ACC112 (cell line): Measurements from ENCODE around the gene CFAP54.

ENCODE experiments used
- H2AFZ ChIP-seq: fragments of 200-600 bp; sonication (generic); one replicate; pipeline ENCODE4 v1.6.0; 2017; ENCODE audit warnings: antibody characterized with exemption, low read length; ENCODE audit not compliant: unreplicated experiment
- H3K27ac ChIP-seq: fragments of 200-600 bp; sonication (generic); 2 replicates; pipeline ENCODE4 v1.5.1; 2014; ENCODE audit warnings: low read depth, mild to moderate bottlenecking, antibody characterized with exemption, low read length, moderate library complexity
- H3K27me3 ChIP-seq: fragments of 200-600 bp; sonication (generic); 2 replicates; pipeline ENCODE4 v1.6.1; 2014; ENCODE audit warnings: mild to moderate bottlenecking, antibody characterized with exemption, low read length, moderate library complexity, mixed read lengths; ENCODE audit not compliant: insufficient read depth
- H3K36me3 ChIP-seq: fragments of 200-600 bp; sonication (generic); 2 replicates; pipeline ENCODE4 v1.6.1; 2016; ENCODE audit warnings: mild to moderate bottlenecking, antibody characterized with exemption, low read length, moderate library complexity, mixed read lengths; ENCODE audit not compliant: insufficient read depth
- H3K4me1 ChIP-seq: fragments of 200-600 bp; sonication (generic); one replicate; pipeline ENCODE4 v1.6.1; 2016; ENCODE audit warnings: low read length, mixed read lengths; ENCODE audit not compliant: insufficient read depth, unreplicated experiment, control insufficient read depth
- H3K4me3 ChIP-seq: fragments of 200-600 bp; sonication (generic); 2 replicates; pipeline ENCODE4 v1.5.1; 2014; ENCODE audit warnings: mild to moderate bottlenecking, low read depth, low read length
- H3K79me2 ChIP-seq: fragments of 200-600 bp; sonication (generic); one replicate; pipeline ENCODE4 v1.6.0; 2016; ENCODE audit warnings: low read length; ENCODE audit not compliant: control insufficient read depth, unreplicated experiment, insufficient read depth

The CFAP54 gene

DNA sequence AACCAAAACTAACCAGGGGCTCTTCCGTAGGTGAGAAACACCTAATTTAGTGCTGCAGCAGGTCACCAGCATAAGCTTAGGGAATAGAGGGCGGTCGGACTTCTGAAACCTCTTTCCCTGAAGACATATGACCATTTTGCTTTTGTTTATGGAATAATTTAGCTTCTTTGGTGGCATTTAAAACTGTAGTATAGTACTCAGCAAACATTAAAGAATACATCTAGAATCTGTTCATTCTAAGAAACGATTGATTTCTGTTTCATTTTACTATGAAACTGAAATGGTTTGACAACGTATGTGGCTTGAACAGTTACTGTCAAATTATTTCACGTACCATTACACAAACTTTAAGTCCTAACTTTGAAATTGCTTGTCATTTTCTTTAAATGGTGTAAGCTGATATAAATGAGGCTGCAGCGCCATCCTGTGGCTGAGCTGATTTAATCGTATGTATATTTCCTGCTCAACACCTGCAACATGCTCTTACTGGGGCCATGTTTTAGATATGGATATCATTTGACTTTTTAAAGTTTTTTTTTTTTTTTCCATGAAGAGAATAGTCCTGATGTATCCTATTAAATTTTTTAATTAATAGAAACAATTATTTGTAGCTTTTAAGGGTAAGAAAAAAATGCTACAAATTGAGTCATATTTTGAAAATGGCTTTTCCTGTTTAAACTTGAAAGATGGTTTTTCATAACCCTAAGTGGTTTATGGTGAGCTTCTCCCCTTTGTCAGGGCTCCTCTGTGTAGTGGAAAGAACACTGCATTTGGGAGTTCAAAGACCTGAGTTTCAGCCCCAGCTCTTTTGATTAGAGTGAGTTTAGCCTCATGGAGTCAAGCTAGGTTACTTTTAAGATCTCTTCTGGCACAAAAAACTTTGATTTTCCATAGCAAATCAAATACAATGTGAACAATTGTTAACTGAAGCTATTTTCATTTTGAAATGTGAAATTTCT lies 27.4 kb downstream of the CFAP54 start:
- H3K4me1 ChIP-seq, result peaks cover 17% of the 10 kb centered on the region
- no peaks in the 10 kb centered on the region for H3K36me3 ChIP-seq
- H3K27ac ChIP-seq, result peak overlapping the region; percentile 39; the same call in 1 of the 2 replicates
- peak overlapping the region; percentile 86 for H2AFZ ChIP-seq
- no peaks in the 10 kb centered on the region for H3K27me3 ChIP-seq
- H3K79me2 ChIP-seq, result no peaks in the 10 kb centered on the region
- peak overlapping the region; percentile 42; the same call in 1 of the 2 replicates for H3K4me3 ChIP-seq

DNA sequence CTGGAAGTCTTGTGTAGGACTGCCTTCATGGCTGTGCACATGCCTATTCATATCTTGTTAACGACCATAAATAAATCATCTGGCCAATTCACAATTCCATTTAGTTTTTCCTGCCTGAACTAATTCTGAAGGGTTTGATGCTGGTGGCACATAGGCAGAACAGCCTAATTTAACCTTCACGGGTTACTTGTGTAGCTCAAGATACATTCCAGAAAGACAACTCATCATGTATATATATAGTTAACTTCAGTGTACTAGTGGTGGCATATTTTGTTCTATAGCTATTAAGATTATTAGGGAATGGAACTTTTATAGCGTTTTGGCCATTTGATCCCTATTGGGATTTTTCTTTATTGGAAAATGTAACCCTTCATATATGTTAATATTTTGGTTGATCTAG lies 31.4 kb downstream of the CFAP54 start:
- Histone ChIP-seq H2AFZ (no peak overlapping the region), H3K4me3 (no peak overlapping the region), H3K27me3 (no peaks in the 10 kb centered on the region), H3K27ac (no peak overlapping the region), H3K79me2 (no peaks in the 10 kb centered on the region), H3K4me1 (peaks cover 8% of the 10 kb centered on the region), H3K36me3 (no peaks in the 10 kb centered on the region)

DNA sequence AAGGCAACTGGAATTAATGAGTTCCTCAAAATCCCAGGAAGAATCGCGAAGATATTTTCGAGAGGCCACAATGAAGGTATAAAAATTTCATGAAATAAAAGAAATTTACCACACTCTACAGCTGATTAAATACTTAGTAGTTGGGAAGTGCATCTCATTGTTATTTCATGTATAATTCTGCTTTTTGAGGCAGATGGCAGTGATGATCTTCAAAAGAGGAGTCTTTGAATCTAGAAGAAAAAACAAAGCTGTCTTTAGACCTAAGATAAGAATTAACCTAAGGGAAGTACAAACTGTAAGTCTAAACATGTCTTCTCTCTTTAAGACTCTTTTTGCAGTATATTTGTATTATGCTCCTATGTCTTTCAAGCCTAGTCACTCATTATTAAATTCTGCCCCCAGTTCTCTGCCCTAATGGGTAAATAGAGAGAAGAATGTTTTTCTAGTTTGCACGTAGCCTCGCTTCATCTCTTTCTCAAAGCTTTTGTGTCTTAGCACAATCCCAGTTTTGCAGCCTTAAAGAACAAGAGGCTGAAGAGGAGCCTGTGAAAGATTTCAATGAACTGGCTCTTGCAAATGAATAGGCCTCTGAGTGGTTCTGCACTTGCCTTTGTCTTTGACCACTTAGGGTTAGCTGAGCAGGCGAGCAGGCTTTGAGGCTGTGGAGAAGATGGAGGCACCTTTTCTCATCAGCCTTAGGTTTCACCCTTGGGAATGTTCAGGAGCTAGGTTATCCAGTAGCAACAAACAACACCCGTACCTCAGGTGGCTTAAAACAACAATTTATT lies 32.7 kb downstream of the CFAP54 start:
- Histone ChIP-seq H3K27ac (no peak overlapping the region), H3K4me3 (no peak overlapping the region), H2AFZ (no peak overlapping the region)

DNA sequence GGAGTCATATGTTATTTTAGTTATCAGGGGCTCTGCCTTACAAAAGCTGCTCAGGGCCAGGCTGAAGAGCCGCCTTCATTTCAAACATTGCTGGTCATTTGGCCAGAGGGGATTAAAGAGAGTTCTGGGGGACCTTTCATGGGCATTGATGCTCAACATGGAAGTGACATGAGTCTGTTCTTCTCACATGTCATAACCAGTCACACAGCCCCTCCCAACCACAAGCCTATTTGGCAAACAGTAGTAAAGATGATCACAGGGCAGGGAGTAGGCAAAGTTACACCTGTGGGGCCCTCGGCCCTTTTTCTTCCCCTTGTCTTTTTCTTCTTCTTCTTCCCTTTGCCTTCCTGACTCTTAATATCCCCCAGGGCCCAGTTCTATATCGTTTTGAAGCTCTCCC lies 33.3 kb downstream of the CFAP54 start:
- no peak overlapping the region for H3K27ac ChIP-seq
- no peaks in the 10 kb centered on the region for H3K27me3 ChIP-seq
- no peaks in the 10 kb centered on the region for H3K79me2 ChIP-seq
- H3K36me3 ChIP-seq, result no peaks in the 10 kb centered on the region
- H2AFZ ChIP-seq, result no peak overlapping the region
- no peak overlapping the region for H3K4me3 ChIP-seq
- peaks cover 4% of the 10 kb centered on the region for H3K4me1 ChIP-seq

More for the DNA sequence above, 32.7 kb downstream of the CFAP54 start:
- Histone ChIP-seq H3K36me3 (no peaks in the 10 kb centered on the region), H3K4me1 (peaks cover 4% of the 10 kb centered on the region), H3K79me2 (no peaks in the 10 kb centered on the region), H3K27me3 (no peaks in the 10 kb centered on the region)

DNA sequence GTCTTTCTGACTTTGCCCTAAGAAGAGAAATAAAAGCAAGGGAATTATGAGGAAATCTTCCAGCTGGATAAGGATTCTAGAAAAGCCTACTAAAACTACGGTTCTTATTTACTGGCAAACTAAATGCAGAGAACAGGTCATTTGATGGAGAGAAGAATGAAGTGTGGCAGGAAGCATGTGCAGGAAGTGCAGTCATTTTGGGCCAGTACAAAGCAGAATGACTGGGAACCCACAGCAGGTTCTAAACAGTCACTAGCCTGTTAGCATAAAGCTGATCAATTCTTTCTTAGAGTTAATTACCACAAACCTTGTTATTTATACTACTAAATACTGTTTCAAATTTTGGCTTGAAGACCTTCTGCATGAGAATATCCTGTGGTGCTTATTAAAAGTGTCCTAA lies 36.7 kb downstream of the CFAP54 start:
- no peak overlapping the region for H2AFZ ChIP-seq
- H3K36me3 ChIP-seq, result no peaks in the 10 kb centered on the region
- no peaks in the 10 kb centered on the region for H3K27me3 ChIP-seq
- H3K4me3 ChIP-seq, result no peak overlapping the region
- H3K4me1 ChIP-seq, result no peaks in the 10 kb centered on the region
- H3K79me2 ChIP-seq, result no peaks in the 10 kb centered on the region
- no peak overlapping the region for H3K27ac ChIP-seq

DNA sequence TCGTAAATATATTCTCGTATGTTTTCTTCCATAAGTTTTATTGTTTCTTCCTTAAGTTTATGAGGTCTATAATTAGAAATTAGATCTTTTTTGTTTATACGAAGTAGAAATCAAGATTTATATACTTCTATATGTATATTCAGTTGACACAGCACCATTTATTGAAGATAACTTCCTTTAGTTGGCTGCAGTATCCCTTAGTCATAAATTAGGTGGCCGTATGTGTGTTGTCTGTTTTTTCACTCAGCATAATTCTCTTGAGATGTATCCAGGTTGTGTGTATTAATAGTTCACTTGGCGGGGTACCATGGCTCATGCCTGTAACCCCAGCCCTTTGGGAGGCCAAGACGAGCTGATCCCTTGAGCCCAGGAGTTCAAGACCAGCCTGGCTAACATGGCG lies 40.5 kb downstream of the CFAP54 start:
- Histone ChIP-seq H3K4me3 (no peak overlapping the region), H3K27ac (no peak overlapping the region), H3K79me2 (no peaks in the 10 kb centered on the region), H3K27me3 (no peaks in the 10 kb centered on the region), H3K36me3 (no peaks in the 10 kb centered on the region), H2AFZ (no peak overlapping the region), H3K4me1 (no peaks in the 10 kb centered on the region)

DNA sequence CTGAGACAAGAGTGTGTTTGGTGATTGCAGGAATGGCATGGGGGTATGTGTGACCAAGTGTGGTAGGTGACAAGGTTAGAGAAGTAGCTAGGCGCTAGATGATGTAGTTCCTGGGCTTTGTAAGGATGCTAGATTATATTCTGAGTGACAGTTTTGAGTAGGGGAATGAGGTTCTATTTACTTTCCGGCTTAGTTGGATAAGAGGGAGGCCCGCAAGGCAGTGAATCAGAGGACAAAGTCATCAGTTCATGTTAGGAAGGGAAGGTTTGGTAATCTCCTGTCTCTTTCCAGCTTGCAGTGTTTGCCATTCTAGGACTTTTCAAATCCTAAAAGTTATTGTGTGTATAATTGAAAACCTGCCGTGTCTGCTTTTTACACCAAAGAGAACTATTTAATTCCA lies 45.0 kb downstream of the CFAP54 start:
- Histone ChIP-seq H3K27me3 (no peaks in the 10 kb centered on the region), H3K79me2 (no peaks in the 10 kb centered on the region), H3K36me3 (no peaks in the 10 kb centered on the region)

DNA sequence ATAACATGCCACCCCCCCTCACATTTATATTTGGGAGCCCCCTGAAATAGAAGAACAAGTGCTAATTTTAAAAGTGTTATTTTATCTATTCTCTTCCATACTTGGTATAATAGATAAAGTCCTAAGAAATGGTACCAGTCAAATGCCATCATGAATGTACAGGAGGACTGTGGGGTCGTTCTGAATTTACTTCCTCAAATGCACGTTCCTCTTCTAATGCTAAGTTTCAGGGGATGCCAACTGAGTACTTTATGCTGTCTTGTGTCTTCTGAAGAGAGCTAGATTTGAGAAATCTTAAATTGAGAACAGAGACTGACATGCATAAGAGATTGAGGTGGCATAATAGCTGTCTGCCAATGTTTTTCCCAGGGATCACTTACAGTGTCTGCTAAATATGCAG lies 59.0 kb downstream of the CFAP54 start:
- Histone ChIP-seq H3K27ac (no peak overlapping the region), H2AFZ (no peak overlapping the region), H3K79me2 (no peaks in the 10 kb centered on the region), H3K27me3 (no peaks in the 10 kb centered on the region), H3K4me3 (no peak overlapping the region), H3K36me3 (no peaks in the 10 kb centered on the region), H3K4me1 (no peaks in the 10 kb centered on the region)

More for the DNA sequence above, 45.0 kb downstream of the CFAP54 start:
- Histone ChIP-seq H3K4me1 (no peaks in the 10 kb centered on the region), H2AFZ (no peak overlapping the region), H3K27ac (no peak overlapping the region), H3K4me3 (no peak overlapping the region)

DNA sequence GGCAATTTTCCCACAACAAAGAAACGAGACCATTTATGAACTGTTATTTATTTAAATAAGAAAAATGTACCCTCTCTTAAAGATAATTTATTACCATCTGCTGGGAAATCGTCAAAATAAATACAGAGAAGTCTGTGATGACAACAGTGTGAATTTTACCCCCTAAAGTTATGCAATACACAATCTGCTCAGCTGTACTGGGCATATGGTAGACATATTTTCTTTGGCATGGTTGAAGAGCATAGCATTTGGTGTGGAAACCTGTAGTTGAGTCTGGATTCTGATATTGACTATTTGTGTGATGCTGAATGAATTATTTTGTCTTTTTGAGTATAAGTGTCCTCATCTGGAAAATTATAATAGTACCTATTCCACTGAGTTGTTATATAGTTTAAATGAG lies 60.0 kb downstream of the CFAP54 start:
- no peak overlapping the region for H3K4me3 ChIP-seq
- H3K27me3 ChIP-seq, result no peaks in the 10 kb centered on the region
- no peaks in the 10 kb centered on the region for H3K4me1 ChIP-seq
- no peak overlapping the region for H3K27ac ChIP-seq
- no peaks in the 10 kb centered on the region for H3K79me2 ChIP-seq
- H2AFZ ChIP-seq, result no peak overlapping the region
- no peaks in the 10 kb centered on the region for H3K36me3 ChIP-seq

DNA sequence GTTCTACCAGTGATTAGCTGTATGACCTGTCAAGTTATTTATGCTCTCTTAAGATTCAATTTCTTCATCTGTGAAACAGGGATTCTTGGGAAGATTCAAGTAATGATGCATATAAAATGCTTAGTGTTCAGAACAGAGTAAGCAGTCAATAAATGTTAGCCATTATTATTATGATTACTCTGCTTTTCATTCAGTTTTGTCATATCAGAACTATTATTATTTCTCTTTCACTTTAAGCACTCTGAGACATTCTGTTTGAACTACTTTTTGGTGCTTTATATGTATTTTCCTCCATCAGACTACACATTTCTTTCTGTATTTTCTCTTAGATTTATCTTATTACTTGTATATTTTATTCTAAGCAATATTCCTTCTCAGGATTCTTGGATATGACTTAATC lies 81.2 kb downstream of the CFAP54 start:
- Histone ChIP-seq H3K27me3 (no peaks in the 10 kb centered on the region), H3K4me1 (peaks cover 8% of the 10 kb centered on the region), H3K79me2 (no peaks in the 10 kb centered on the region), H3K4me3 (no peak overlapping the region), H3K36me3 (no peaks in the 10 kb centered on the region), H2AFZ (no peak overlapping the region), H3K27ac (no peak overlapping the region)
